Measurements from ENCODE around the gene TBL1XR1.

Gene TBL1XR1

DNA sequence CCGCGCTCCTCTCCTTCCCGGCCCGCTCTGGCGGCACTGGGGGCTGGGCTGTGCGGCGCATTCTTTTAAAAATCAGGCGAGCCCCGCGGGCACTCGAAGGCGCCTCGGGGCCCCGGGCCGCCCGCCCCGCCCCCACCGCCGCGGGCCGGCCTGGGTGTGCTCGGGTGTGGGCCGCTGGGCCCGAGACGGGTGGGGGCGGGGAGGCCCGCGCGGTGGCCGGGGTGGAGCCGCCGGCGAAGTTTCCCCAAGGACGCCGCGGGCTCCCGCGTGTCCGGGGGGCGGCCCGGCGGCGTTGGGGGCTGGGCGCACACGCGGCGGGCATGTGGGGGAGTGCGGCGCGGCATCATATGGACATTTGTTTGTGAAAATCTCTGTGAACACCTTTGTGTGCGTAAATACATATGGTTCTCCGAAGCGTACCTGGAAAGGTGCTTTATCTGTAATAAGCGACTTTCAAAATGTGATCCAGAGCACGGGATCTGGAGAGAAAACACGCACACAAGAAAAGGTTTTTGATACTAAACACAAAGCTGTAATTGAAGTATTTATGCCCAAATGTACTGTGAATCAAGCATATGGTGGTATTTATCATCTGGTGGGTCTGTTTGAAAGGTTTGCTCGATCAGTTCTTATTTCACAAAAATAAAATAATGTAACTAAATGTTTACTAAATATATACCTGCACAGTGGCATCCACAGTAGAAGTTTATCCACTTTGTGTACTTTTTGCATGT, 612 bp upstream of the TBL1XR1 start:
- TF ChIP-seq NFIC (IDR thresholded peaks at IDR 0.05) (no peak), FOXM1 (IDR thresholded peaks at IDR 0.05; ENCODE audit: borderline replicate concordance, low read depth) (no peak), EP300 (IDR thresholded peaks at IDR 0.05; ENCODE audit: borderline replicate concordance) (peak; percentile 2; the same call in 1 of the 2 replicates), ZBTB7A (IDR thresholded peaks at IDR 0.05; ENCODE audit: low read depth) (no peak), TCF12 (IDR thresholded peaks at IDR 0.05; ENCODE audit: low read depth) (peak; percentile 64; the same call in 1 of the 2 replicates), TAF1 (IDR thresholded peaks at IDR 0.05; ENCODE audit: low read depth) (peak; percentile 40; the same call in 1 of the 2 replicates), CEBPB (IDR thresholded peaks at IDR 0.05) (no peak), YY1 (IDR thresholded peaks at IDR 0.05; ENCODE audit: low read depth) (no peak), RAD21 (IDR thresholded peaks at IDR 0.05; ENCODE audit: low read depth) (no peak), TEAD4 (IDR thresholded peaks at IDR 0.05) (no peak), EGR1 (IDR thresholded peaks at IDR 0.05) (no peak), CREB1 (IDR thresholded peaks at IDR 0.05; ENCODE audit: low read depth) (no peak)
- TF ChIP-seq, protein P1, sequence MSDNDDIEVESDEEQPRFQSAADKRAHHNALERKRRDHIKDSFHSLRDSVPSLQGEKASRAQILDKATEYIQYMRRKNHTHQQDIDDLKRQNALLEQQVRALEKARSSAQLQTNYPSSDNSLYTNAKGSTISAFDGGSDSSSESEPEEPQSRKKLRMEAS (IDR thresholded peaks at IDR 0.05) = peak; percentile 88
- TF ChIP-seq, protein P2, sequence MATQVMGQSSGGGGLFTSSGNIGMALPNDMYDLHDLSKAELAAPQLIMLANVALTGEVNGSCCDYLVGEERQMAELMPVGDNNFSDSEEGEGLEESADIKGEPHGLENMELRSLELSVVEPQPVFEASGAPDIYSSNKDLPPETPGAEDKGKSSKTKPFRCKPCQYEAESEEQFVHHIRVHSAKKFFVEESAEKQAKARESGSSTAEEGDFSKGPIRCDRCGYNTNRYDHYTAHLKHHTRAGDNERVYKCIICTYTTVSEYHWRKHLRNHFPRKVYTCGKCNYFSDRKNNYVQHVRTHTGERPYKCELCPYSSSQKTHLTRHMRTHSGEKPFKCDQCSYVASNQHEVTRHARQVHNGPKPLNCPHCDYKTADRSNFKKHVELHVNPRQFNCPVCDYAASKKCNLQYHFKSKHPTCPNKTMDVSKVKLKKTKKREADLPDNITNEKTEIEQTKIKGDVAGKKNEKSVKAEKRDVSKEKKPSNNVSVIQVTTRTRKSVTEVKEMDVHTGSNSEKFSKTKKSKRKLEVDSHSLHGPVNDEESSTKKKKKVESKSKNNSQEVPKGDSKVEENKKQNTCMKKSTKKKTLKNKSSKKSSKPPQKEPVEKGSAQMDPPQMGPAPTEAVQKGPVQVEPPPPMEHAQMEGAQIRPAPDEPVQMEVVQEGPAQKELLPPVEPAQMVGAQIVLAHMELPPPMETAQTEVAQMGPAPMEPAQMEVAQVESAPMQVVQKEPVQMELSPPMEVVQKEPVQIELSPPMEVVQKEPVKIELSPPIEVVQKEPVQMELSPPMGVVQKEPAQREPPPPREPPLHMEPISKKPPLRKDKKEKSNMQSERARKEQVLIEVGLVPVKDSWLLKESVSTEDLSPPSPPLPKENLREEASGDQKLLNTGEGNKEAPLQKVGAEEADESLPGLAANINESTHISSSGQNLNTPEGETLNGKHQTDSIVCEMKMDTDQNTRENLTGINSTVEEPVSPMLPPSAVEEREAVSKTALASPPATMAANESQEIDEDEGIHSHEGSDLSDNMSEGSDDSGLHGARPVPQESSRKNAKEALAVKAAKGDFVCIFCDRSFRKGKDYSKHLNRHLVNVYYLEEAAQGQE (IDR thresholded peaks at IDR 0.05; ENCODE audit: low read depth) = no peak; the same call in 1 of the 2 replicates
- TF ChIP-seq, protein P3, sequence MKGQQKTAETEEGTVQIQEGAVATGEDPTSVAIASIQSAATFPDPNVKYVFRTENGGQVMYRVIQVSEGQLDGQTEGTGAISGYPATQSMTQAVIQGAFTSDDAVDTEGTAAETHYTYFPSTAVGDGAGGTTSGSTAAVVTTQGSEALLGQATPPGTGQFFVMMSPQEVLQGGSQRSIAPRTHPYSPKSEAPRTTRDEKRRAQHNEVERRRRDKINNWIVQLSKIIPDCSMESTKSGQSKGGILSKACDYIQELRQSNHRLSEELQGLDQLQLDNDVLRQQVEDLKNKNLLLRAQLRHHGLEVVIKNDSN (IDR thresholded peaks at IDR 0.05) = no peak

DNA sequence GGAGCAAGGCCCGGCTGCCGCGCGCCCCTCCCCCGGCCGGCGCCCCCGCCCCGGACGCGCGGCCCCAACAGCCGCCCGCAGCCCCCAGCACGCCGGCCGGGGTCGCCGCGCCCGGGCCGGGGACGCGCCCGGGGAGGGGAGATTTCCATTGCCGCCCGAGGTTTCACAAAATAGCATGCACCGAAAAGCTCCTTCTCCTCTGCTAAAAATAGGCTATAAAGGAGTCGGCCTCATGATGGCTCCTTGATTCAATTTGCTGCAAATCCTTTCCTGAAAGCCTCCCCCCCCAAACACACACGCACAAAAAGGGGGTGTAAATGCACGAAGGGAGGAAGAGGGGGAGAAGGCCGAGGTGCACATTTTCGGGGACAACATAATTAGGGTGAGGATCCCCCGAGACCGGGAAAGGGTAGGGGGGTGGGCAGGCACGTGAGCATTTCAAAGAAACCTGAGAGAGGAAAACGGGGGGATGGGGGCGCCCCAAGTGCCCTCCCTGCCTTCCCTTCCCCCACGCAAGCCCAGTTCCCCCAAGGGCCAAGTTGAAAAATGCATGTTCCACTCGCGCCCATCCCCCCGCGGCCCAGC, 734 bp downstream of the TBL1XR1 start:
- TF ChIP-seq RAD21 (IDR thresholded peaks at IDR 0.05; ENCODE audit: low read depth) (peak; percentile 16; the same call in 1 of the 2 replicates), EP300 (IDR thresholded peaks at IDR 0.05; ENCODE audit: borderline replicate concordance) (no peak), TAF1 (IDR thresholded peaks at IDR 0.05; ENCODE audit: low read depth) (peak; percentile 34; the same call in 1 of the 2 replicates), TEAD4 (IDR thresholded peaks at IDR 0.05) (no peak), CEBPB (IDR thresholded peaks at IDR 0.05) (no peak), YY1 (IDR thresholded peaks at IDR 0.05; ENCODE audit: low read depth) (peak; percentile 63; the same call in 1 of the 2 replicates), NFIC (IDR thresholded peaks at IDR 0.05) (no peak), ZBTB7A (IDR thresholded peaks at IDR 0.05; ENCODE audit: low read depth) (peak; percentile 85; the same call in 1 of the 2 replicates), TCF12 (IDR thresholded peaks at IDR 0.05; ENCODE audit: low read depth) (no peak; the same call in none of the 2 replicates), FOXM1 (IDR thresholded peaks at IDR 0.05; ENCODE audit: borderline replicate concordance, low read depth) (0 out of 2 replicates have a peak, but pooled peaks have one; percentile 15), EGR1 (IDR thresholded peaks at IDR 0.05) (no peak), CREB1 (IDR thresholded peaks at IDR 0.05; ENCODE audit: low read depth) (no peak)
- TF ChIP-seq, protein P3 (IDR thresholded peaks at IDR 0.05) = peak; percentile 68
- TF ChIP-seq, protein P1 (IDR thresholded peaks at IDR 0.05) = peak; percentile 71
- TF ChIP-seq, protein P2 (IDR thresholded peaks at IDR 0.05; ENCODE audit: low read depth) = no peak

DNA sequence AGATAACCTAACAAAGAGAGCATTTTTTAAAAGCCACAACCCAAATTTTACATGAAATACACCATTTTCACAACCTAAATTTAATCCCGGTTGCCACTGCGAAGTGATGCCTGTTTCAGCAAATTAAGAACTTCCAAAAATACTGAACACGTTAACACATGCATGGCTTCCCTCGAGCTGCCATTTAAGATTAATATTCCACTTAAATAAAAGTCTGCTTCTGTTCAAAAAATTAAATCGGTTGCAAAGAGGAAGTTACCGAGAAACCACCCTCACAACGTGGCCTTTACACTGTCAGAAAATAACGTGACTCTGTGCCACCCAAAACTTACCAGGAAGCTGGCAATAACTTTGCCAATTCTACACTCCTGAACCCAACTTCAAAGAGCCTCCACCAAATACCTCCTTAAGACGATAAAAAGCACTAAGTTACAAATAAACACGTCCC, 1.2 kb downstream of the TBL1XR1 start:
- TF ChIP-seq, protein P1 (IDR thresholded peaks at IDR 0.05) = peak; percentile 15; the same call in 1 of the 2 replicates
- TF ChIP-seq EP300 (IDR thresholded peaks at IDR 0.05; ENCODE audit: borderline replicate concordance) (no peak), TCF12 (IDR thresholded peaks at IDR 0.05; ENCODE audit: low read depth) (0 out of 2 replicates have a peak, but pooled peaks have one; percentile 5)

DNA sequence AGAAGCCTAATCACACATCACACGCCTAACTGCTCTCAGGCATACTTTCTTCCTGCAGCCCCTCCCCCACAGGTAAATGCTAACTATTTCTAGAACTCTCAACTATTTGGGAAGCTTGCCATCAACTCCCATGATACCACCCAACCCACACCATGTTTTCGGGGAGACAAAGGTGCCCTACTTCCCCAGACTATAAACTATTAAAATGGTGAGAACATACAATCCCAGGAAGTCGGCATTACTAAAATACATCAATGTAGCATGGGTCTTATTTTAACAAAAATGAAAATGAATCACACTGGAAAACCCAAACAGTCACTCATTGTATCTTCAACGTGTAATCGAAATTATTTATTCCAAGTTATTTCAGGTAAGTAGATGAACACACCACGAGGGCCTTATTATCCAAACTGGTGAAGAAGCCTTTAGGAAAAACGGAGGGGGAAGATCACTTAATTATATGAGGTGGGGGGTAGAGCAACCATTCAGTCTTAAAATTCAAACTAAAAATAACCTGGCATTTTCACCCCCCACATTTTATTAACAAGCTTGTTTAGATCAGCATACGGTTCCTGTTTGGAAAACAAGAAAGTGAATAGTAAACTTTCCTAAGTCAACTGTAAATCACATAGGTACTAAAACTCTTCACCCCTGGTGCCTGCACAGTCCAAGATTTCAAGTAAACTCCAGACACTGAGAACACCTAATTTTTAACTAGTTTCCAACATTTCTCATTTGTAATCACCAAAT, 1.9 kb downstream of the TBL1XR1 start:
- TF ChIP-seq, protein P3 (IDR thresholded peaks at IDR 0.05) = no peak
- TF ChIP-seq, protein P1 (IDR thresholded peaks at IDR 0.05) = no peak
- TF ChIP-seq NFIC (IDR thresholded peaks at IDR 0.05) (peak; percentile 50), EGR1 (IDR thresholded peaks at IDR 0.05) (no peak), TAF1 (IDR thresholded peaks at IDR 0.05; ENCODE audit: low read depth) (no peak), TEAD4 (IDR thresholded peaks at IDR 0.05) (peak; percentile 22), FOXM1 (IDR thresholded peaks at IDR 0.05; ENCODE audit: borderline replicate concordance, low read depth) (no peak; the same call in 1 of the 2 replicates), EP300 (IDR thresholded peaks at IDR 0.05; ENCODE audit: borderline replicate concordance) (no peak)
- TF ChIP-seq, protein P2 (IDR thresholded peaks at IDR 0.05; ENCODE audit: low read depth) = no peak

All from Ishikawa (cell line).